Esophagus squamous epithelium (tissue), 5 donors: Measurements from ENCODE around the gene PAPPA. TPM values are rescaled to one million over a fixed set of nuclear protein-coding genes. Genes with fewer than 3 reads are reported as not detected.

Experiments
- DNase-seq: peaks from one replicate; lab custom pipeline; 2025; lab: John Stamatoyannopoulos, UW
- H3K27ac ChIP-seq, 4 donors: fragments of 200-600 bp; sonication (generic); one replicate each; pipeline ENCODE4 v1.5.1; 2016 to 2019; ENCODE audit warnings: mild to moderate bottlenecking in 1 of 4
- H3K27me3 ChIP-seq, 4 donors: fragments of 200-600 bp; sonication (generic); 1 replicate in 3 of 4; 2 replicates in 1 of 4; pipeline versions ENCODE4 v1.5.1 to v1.6.0; 2017 to 2021; ENCODE audit warnings: antibody characterized with exemption in 1 of 4
- H3K36me3 ChIP-seq, 3 donors: fragments of 200-600 bp; sonication (generic); one replicate each; pipeline ENCODE4 v1.5.1; 2016 to 2019
- H3K4me1 ChIP-seq, 3 donors: fragments of 200-600 bp; sonication (generic); one replicate each; pipeline ENCODE4 v1.5.1; 2017 to 2019
- H3K4me3 ChIP-seq, 4 donors: fragments of 200-600 bp; sonication (generic); 1 replicate in 3 of 4; 2 replicates in 1 of 4; pipeline ENCODE4 v1.5.1; 2016 to 2019; ENCODE audit warnings: mild to moderate bottlenecking in 2 of 4, moderate library complexity in 1 of 4
- H3K9me3 ChIP-seq, 3 donors: fragments of 200-600 bp; sonication (generic); one replicate each; pipeline ENCODE4 v1.5.1; 2016 to 2019
- CTCF ChIP-seq, 6 experiments: fragments of 450-650 bp in 4 of 6; fragments of 200-600 bp in 2 of 6; sonication (generic) in 2 of 6; IDR thresholded peaks; one replicate each; pipeline ENCODE4 v1.5.1; 2016 to 2019; ENCODE audit warnings: antibody characterized with exemption in 6 of 6, mild to moderate bottlenecking in 4 of 6, moderate library complexity in 4 of 6
- POLR2A ChIP-seq, 4 donors: fragments of 450-650 bp; IDR thresholded peaks; one replicate each; pipeline ENCODE4 v1.6.1; 2017; ENCODE audit warnings: antibody characterized with exemption in 4 of 4, mild to moderate bottlenecking in 4 of 4, moderate library complexity in 3 of 4
- WGBS, 2 donors: methylation state at CpG; one replicate each; pipeline ENCODE4 v1.1.5; 2018; 5-methylcytosine and 5-hydroxymethylcytosine counted together
- intact Hi-C: fragments of 100-400 bp; cut with DNase I; formaldehyde crosslinking; loops from one replicate; pipeline ENCODE4 v1.15.0; 2022
- total RNA-seq, 4 donors: library from RNA; depleted of rRNA; stranded (reverse); fragments of >200 nt; gene quantifications; one replicate each; pipeline ENCODE4 v1.1.0, GENCODE V29; 2016
- donor health status: DM: yes; HTN: yes; CAD: no.

The PAPPA gene
- total RNA-seq, 4 donors from 2014 or later = 8.3 to 13.7 (median 11.4) TPM

- peaks cover 0 to 21% (median 0%) of the 10 kb centered on the region in 3 donors for H3K36me3 ChIP-seq
- intact Hi-C loops = no loop called here
- no peak for TF ChIP-seq CTCF (IDR thresholded peaks at IDR 0.05)
- no peak for TF ChIP-seq POLR2A (IDR thresholded peaks at IDR 0.05)
- H3K27me3 ChIP-seq = no peaks in the 10 kb centered on the region
- no peak overlapping the region for H3K27ac ChIP-seq
- H3K4me3 ChIP-seq = no peak overlapping the region
- no peaks in the 10 kb centered on the region for H3K9me3 ChIP-seq
- WGBS, 2 donors = 63 to 71% methylated on average over 2 of the region's 2 CpGs
- DNase-seq = no peak
- H3K4me1 ChIP-seq = no peaks in the 10 kb centered on the region
Measured at GRCh38 chr9:116300360-116300870, 146.8 kb downstream of the PAPPA start.

GRCh38 chr9:116303270-116303669 is 149.7 kb downstream of the PAPPA start:
- no peaks in the 10 kb centered on the region for H3K9me3 ChIP-seq
- peaks cover 0 to 21% (median 0%) of the 10 kb centered on the region in 3 donors for H3K36me3 ChIP-seq
- H3K27ac ChIP-seq = no peak overlapping the region
- no peaks in the 10 kb centered on the region for H3K4me1 ChIP-seq
- no peak overlapping the region for H3K4me3 ChIP-seq
- TF ChIP-seq POLR2A (IDR thresholded peaks at IDR 0.05) = no peak
- no peak for TF ChIP-seq CTCF (IDR thresholded peaks at IDR 0.05)
- DNase-seq = no peak
- H3K27me3 ChIP-seq = no peaks in the 10 kb centered on the region
- 79 to 89% methylated on average over 4 to 5 of the region's 5 CpGs for WGBS, 2 donors
- intact Hi-C loops = no loop called here

GRCh38 chr9:116303886-116304538 is 150.4 kb downstream of the PAPPA start:
- Histone ChIP-seq H3K9me3 (no peaks in the 10 kb centered on the region), H3K4me1 (no peaks in the 10 kb centered on the region), H3K36me3 (peaks cover 0 to 21% (median 0%) of the 10 kb centered on the region in 3 donors), H3K27me3 (no peaks in the 10 kb centered on the region), H3K27ac (no peak overlapping the region), H3K4me3 (no peak overlapping the region)
- DNase-seq = no peak
- WGBS, 2 donors = 75 to 78% methylated on average over 3 of the region's 3 CpGs
- intact Hi-C loops = no loop called here
- TF ChIP-seq POLR2A (IDR thresholded peaks at IDR 0.05) (no peak), CTCF (IDR thresholded peaks at IDR 0.05) (no peak)

- Histone ChIP-seq H3K4me3 (no peak overlapping the region), H3K9me3 (no peaks in the 10 kb centered on the region), H3K36me3 (peaks cover 0 to 21% (median 0%) of the 10 kb centered on the region in 3 donors), H3K27ac (no peak overlapping the region), H3K27me3 (no peaks in the 10 kb centered on the region), H3K4me1 (no peaks in the 10 kb centered on the region)
- WGBS, 2 donors = 62 to 86% methylated on average over 5 of the region's 5 CpGs
- no peak for TF ChIP-seq POLR2A (IDR thresholded peaks at IDR 0.05)
- no peak for TF ChIP-seq CTCF (IDR thresholded peaks at IDR 0.05)
- no peak for DNase-seq
- intact Hi-C loops = no loop called here
Measured at GRCh38 chr9:116304761-116305160, 151.2 kb downstream of the PAPPA start.

GRCh38 chr9:116308076-116308475 is 154.5 kb downstream of the PAPPA start:
- DNase-seq = no peak
- TF ChIP-seq CTCF (IDR thresholded peaks at IDR 0.05) = no peak
- no peak for TF ChIP-seq POLR2A (IDR thresholded peaks at IDR 0.05)
- WGBS, 2 donors = 66 to 68% methylated on average over 4 of the region's 4 CpGs
- Histone ChIP-seq H3K27me3 (no peaks in the 10 kb centered on the region), H3K27ac (no peak overlapping the region), H3K4me1 (no peaks in the 10 kb centered on the region), H3K36me3 (peaks cover 0 to 15% (median 0%) of the 10 kb centered on the region in 3 donors), H3K9me3 (no peaks in the 10 kb centered on the region), H3K4me3 (no peak overlapping the region)
- intact Hi-C loops = no loop called here
